Measurements from ENCODE around the gene INPP5A.

- TF ChIP-seq YY1 (IDR thresholded peaks at IDR 0.05; ENCODE audit: insufficient read depth, insufficient read length) = no peak
- TF ChIP-seq ZNF274 (IDR thresholded peaks at IDR 0.05; ENCODE audit: low read depth, low read length) = no peak
Observed at GRCh38 chr10:132698761-132699391, 161.3 kb downstream of the INPP5A start.
